Left forelimb (tissue), 1 donor: ENCODE data around the gene RNF13.

Source experiments
- DNase-seq: peaks from one replicate; pipeline ENCODE4 v3.0.0-alpha.2; 2018; ENCODE audit warnings: low spot score

Gene RNF13

GRCh38 chr3:149812606-149813366, at the start of gene RNF13:
RNF13 (plus strand) TSS chr3:149813215; CDS start chr3:149846027, 32,812 bp downstream.
- peak; percentile 96 for DNase-seq

GRCh38 chr3:149763565-149764195, 49.3 kb upstream of the RNF13 start:
- no peak for DNase-seq

- DNase-seq: no peak
Measured at GRCh38 chr3:149764302-149764701, 48.7 kb upstream of the RNF13 start.

GRCh38 chr3:149765762-149766334, 47.2 kb upstream of the RNF13 start:
- DNase-seq: no peak

GRCh38 chr3:149767720-149768119, 45.3 kb upstream of the RNF13 start:
- DNase-seq: no peak

GRCh38 chr3:149768704-149769103, 44.3 kb upstream of the RNF13 start:
- no peak for DNase-seq

- no peak for DNase-seq
Measured at GRCh38 chr3:149770246-149770645, 42.8 kb upstream of the RNF13 start.

- DNase-seq: no peak
Measured at GRCh38 chr3:149771652-149772271, 41.3 kb upstream of the RNF13 start.

- DNase-seq: no peak
Measured at GRCh38 chr3:149772861-149773260, 40.2 kb upstream of the RNF13 start.

- no peak for DNase-seq
Measured at GRCh38 chr3:149776170-149776569, 36.8 kb upstream of the RNF13 start.

- no peak for DNase-seq
Measured at GRCh38 chr3:149777414-149778214, 35.4 kb upstream of the RNF13 start.

- no peak for DNase-seq
Measured at GRCh38 chr3:149781211-149781610, 31.8 kb upstream of the RNF13 start.

GRCh38 chr3:149781741-149782140, 31.3 kb upstream of the RNF13 start:
- no peak for DNase-seq

GRCh38 chr3:149783576-149783975, 29.4 kb upstream of the RNF13 start:
- no peak for DNase-seq

GRCh38 chr3:149784064-149784704, 28.8 kb upstream of the RNF13 start:
- no peak for DNase-seq

- no peak for DNase-seq
Measured at GRCh38 chr3:149790268-149790667, 22.7 kb upstream of the RNF13 start.

GRCh38 chr3:149790698-149791097, 22.3 kb upstream of the RNF13 start:
- no peak for DNase-seq

GRCh38 chr3:149792452-149793270, 20.4 kb upstream of the RNF13 start, which contains the start of gene ANKUB1:
ANKUB1 (minus strand) TSS chr3:149792554; CDS start chr3:149792366, 188 bp downstream.
- DNase-seq: no peak

GRCh38 chr3:149796026-149796425, 17.0 kb upstream of the RNF13 start:
- DNase-seq: no peak

GRCh38 chr3:149800693-149801092, 12.3 kb upstream of the RNF13 start:
- DNase-seq: no peak
